HepG2 (cell line): ENCODE results near the gene PRPF38A. TPM values are rescaled to one million over a fixed set of nuclear protein-coding genes. Genes with fewer than 3 reads are reported as not detected.

Source experiments
- ARID4A ChIP-seq: sonication (generic); formaldehyde crosslinking; IDR thresholded peaks from 2 replicates; pipeline ENCODE4 v1.5.0; 2020; ENCODE audit warnings: mild to moderate bottlenecking, missing genetic modification reagents, borderline replicate concordance
- IRF9 ChIP-seq: sonication (generic); formaldehyde crosslinking; IDR thresholded peaks from 2 replicates; pipeline ENCODE4 v1.8.0; 2022; ENCODE audit warnings: missing genetic modification reagents, mild to moderate bottlenecking, borderline replicate concordance
- NFKB2 ChIP-seq: sonication (generic); formaldehyde crosslinking; IDR thresholded peaks from 2 replicates; pipeline ENCODE4 v1.4.0; 2020; ENCODE audit warnings: missing genetic modification reagents, borderline replicate concordance
- NRL ChIP-seq: sonication (generic); formaldehyde crosslinking; IDR thresholded peaks from 2 replicates; pipeline ENCODE4 v1.5.0; 2020; ENCODE audit warnings: missing genetic modification reagents, mild to moderate bottlenecking, moderate library complexity, borderline replicate concordance
- TAF1 ChIP-seq: sonication (generic); formaldehyde crosslinking; IDR thresholded peaks from 2 replicates; pipeline ENCODE4 v1.4.0; 2020; ENCODE audit warnings: missing genetic modification reagents
- TOE1 ChIP-seq: sonication (generic); formaldehyde crosslinking; IDR thresholded peaks from 2 replicates; pipeline ENCODE4 v1.4.0; 2020; ENCODE audit warnings: mild to moderate bottlenecking, missing genetic modification reagents
- ZNF280D ChIP-seq: sonication (generic); formaldehyde crosslinking; IDR thresholded peaks from 2 replicates; pipeline ENCODE4 v1.5.1; 2020; ENCODE audit warnings: mild to moderate bottlenecking, missing genetic modification reagents
- ZNF451 ChIP-seq: sonication (generic); formaldehyde crosslinking; IDR thresholded peaks from 2 replicates; pipeline ENCODE4 v1.5.0; 2020; ENCODE audit warnings: mild to moderate bottlenecking, missing genetic modification reagents
- polyA plus RNA-seq, 8 experiments: library from polyadenylated mRNA; depleted of rRNA in 3 of 8; stranded (reverse) in 7 of 8; unstranded in 1 of 8; fragments of >200 nt; fragmentation: Illumina TruSeq in 4 of 8; extraction: Trizol in 4 of 8; gene quantifications; 2 replicates each; pipeline versions ENCODE4 v1.2.1 to v1.2.3, GENCODE V29; 2011 to 2016; ENCODE audit warnings: low read depth in 4 of 8, missing spikeins in 1 of 8, mixed read lengths in 1 of 8; ENCODE audit not compliant: insufficient read depth in 1 of 8
- total RNA-seq, 5 experiments: library from RNA; depleted of rRNA; stranded (reverse); fragments of >200 nt; fragmentation: Illumina TruSeq; extraction: Trizol; gene quantifications; 2 replicates each; pipeline ENCODE4 v1.2.3, GENCODE V29; 2016; ENCODE audit warnings: low read depth in 1 of 5
- TF ChIP-seq, protein P1 (sequence below): sonication (generic); formaldehyde crosslinking; IDR thresholded peaks from 2 replicates; pipeline ENCODE4 v1.9.0; 2021; ENCODE audit warnings: missing genetic modification reagents, borderline replicate concordance
- TF ChIP-seq, protein P2 (sequence below): IDR thresholded peaks from 2 replicates; pipeline ENCODE4 v1.4.0; 2020; ENCODE audit warnings: mild to moderate bottlenecking, missing genetic modification reagents

Gene PRPF38A
- total and polyA plus RNA-seq, 2 of the 13 experiments (the other 11 are each of a cell fraction or from before 2014, with no cell fraction given), result 18.3 to 45.5 TPM

- TF ChIP-seq ARID4A (CRISPR knock-in tag) (peak; percentile 69), TAF1 (CRISPR knock-in tag) (peak; percentile 52; the same call in 1 of the 2 replicates), ZNF451 (CRISPR knock-in tag) (0 out of 2 replicates have a peak, but pooled peaks have one; percentile 45), IRF9 (CRISPR knock-in tag) (0 out of 2 replicates have a peak, but pooled peaks have one; percentile 43), NFKB2 (CRISPR knock-in tag) (peak; percentile 43; the same call in 1 of the 2 replicates), TOE1 (no peak), ZNF280D (0 out of 2 replicates have a peak, but pooled peaks have one; percentile 56), NRL (CRISPR knock-in tag) (peak; percentile 63; the same call in 1 of the 2 replicates)
- TF ChIP-seq, protein P1, sequence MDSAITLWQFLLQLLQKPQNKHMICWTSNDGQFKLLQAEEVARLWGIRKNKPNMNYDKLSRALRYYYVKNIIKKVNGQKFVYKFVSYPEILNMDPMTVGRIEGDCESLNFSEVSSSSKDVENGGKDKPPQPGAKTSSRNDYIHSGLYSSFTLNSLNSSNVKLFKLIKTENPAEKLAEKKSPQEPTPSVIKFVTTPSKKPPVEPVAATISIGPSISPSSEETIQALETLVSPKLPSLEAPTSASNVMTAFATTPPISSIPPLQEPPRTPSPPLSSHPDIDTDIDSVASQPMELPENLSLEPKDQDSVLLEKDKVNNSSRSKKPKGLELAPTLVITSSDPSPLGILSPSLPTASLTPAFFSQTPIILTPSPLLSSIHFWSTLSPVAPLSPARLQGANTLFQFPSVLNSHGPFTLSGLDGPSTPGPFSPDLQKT (CRISPR knock-in tag), result no peak
- TF ChIP-seq, protein P2, sequence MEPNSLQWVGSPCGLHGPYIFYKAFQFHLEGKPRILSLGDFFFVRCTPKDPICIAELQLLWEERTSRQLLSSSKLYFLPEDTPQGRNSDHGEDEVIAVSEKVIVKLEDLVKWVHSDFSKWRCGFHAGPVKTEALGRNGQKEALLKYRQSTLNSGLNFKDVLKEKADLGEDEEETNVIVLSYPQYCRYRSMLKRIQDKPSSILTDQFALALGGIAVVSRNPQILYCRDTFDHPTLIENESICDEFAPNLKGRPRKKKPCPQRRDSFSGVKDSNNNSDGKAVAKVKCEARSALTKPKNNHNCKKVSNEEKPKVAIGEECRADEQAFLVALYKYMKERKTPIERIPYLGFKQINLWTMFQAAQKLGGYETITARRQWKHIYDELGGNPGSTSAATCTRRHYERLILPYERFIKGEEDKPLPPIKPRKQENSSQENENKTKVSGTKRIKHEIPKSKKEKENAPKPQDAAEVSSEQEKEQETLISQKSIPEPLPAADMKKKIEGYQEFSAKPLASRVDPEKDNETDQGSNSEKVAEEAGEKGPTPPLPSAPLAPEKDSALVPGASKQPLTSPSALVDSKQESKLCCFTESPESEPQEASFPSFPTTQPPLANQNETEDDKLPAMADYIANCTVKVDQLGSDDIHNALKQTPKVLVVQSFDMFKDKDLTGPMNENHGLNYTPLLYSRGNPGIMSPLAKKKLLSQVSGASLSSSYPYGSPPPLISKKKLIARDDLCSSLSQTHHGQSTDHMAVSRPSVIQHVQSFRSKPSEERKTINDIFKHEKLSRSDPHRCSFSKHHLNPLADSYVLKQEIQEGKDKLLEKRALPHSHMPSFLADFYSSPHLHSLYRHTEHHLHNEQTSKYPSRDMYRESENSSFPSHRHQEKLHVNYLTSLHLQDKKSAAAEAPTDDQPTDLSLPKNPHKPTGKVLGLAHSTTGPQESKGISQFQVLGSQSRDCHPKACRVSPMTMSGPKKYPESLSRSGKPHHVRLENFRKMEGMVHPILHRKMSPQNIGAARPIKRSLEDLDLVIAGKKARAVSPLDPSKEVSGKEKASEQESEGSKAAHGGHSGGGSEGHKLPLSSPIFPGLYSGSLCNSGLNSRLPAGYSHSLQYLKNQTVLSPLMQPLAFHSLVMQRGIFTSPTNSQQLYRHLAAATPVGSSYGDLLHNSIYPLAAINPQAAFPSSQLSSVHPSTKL, result peak; percentile 21; the same call in 1 of the 2 replicates
These were observed 35.8 kb upstream of the PRPF38A start (continued) for GRCh38 chr1:52368383-52369172.
